ENCODE measurements around the gene DFFA. TPM values are rescaled to one million over a fixed set of nuclear protein-coding genes. Genes with fewer than 3 reads are reported as not detected.

Gene DFFA, protein sequence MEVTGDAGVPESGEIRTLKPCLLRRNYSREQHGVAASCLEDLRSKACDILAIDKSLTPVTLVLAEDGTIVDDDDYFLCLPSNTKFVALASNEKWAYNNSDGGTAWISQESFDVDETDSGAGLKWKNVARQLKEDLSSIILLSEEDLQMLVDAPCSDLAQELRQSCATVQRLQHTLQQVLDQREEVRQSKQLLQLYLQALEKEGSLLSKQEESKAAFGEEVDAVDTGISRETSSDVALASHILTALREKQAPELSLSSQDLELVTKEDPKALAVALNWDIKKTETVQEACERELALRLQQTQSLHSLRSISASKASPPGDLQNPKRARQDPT
- total RNA-seq (10 to 100 TPM; 37.6 to 38.5 TPM), polyA plus RNA-seq (ENCODE audit: insufficient read length in 6 of 6) (10 to 100 TPM; 41.0 to 45.6 (median 42.9) TPM)
- long read RNA-seq, donor 1, full-length matches to known transcripts, result 35 of 35 reads
- long read RNA-seq, donor 1, partial matches to known transcripts, result 0 of 35 reads
- long read RNA-seq, donor 1, other reads (novel, unspliced or antisense), result 0 of 35 reads
- long read RNA-seq, donor 2, full-length matches to known transcripts, result 18 of 18 reads
- long read RNA-seq, donor 2, partial matches to known transcripts, result 0 of 18 reads
- long read RNA-seq, donor 2, other reads (novel, unspliced or antisense), result 0 of 18 reads
- long read RNA-seq, donor 3, full-length matches to known transcripts, result 15 of 15 reads
- long read RNA-seq, donor 3, partial matches to known transcripts, result 0 of 15 reads
- long read RNA-seq, donor 3, other reads (novel, unspliced or antisense), result 0 of 15 reads
- long read RNA-seq, donor 4, full-length matches to known transcripts, result 49 of 59 reads
- long read RNA-seq, donor 4, partial matches to known transcripts, result 2 of 59 reads
- long read RNA-seq, donor 4, other reads (novel, unspliced or antisense), result 8 of 59 reads
- long read RNA-seq, donor 5, full-length matches to known transcripts, result 22 of 22 reads
- long read RNA-seq, donor 5, partial matches to known transcripts, result 0 of 22 reads
- long read RNA-seq, donor 5, other reads (novel, unspliced or antisense), result 0 of 22 reads
- long read RNA-seq, donor 6, full-length matches to known transcripts, result 26 of 26 reads
- long read RNA-seq, donor 6, partial matches to known transcripts, result 0 of 26 reads
- long read RNA-seq, donor 6, other reads (novel, unspliced or antisense), result 0 of 26 reads
- long read RNA-seq, donor 7, full-length matches to known transcripts, result 7 of 7 reads
- long read RNA-seq, donor 7, partial matches to known transcripts, result 0 of 7 reads
- long read RNA-seq, donor 7, other reads (novel, unspliced or antisense), result 0 of 7 reads
- long read RNA-seq, donor 8, full-length matches to known transcripts, result 29 of 29 reads
- long read RNA-seq, donor 8, partial matches to known transcripts, result 0 of 29 reads
- long read RNA-seq, donor 8, other reads (novel, unspliced or antisense), result 0 of 29 reads
- long read RNA-seq, donor 9, result 0 reads
- long read RNA-seq, donor 10, full-length matches to known transcripts, result 72 of 77 reads
- long read RNA-seq, donor 10, partial matches to known transcripts, result 5 of 77 reads
- long read RNA-seq, donor 10, other reads (novel, unspliced or antisense), result 0 of 77 reads
- long read RNA-seq, donor 11, full-length matches to known transcripts, result 16 of 16 reads
- long read RNA-seq, donor 11, partial matches to known transcripts, result 0 of 16 reads
- long read RNA-seq, donor 11, other reads (novel, unspliced or antisense), result 0 of 16 reads
- long read RNA-seq, donor 12, full-length matches to known transcripts, result 18 of 18 reads
- long read RNA-seq, donor 12, partial matches to known transcripts, result 0 of 18 reads
- long read RNA-seq, donor 12, other reads (novel, unspliced or antisense), result 0 of 18 reads

DNA sequence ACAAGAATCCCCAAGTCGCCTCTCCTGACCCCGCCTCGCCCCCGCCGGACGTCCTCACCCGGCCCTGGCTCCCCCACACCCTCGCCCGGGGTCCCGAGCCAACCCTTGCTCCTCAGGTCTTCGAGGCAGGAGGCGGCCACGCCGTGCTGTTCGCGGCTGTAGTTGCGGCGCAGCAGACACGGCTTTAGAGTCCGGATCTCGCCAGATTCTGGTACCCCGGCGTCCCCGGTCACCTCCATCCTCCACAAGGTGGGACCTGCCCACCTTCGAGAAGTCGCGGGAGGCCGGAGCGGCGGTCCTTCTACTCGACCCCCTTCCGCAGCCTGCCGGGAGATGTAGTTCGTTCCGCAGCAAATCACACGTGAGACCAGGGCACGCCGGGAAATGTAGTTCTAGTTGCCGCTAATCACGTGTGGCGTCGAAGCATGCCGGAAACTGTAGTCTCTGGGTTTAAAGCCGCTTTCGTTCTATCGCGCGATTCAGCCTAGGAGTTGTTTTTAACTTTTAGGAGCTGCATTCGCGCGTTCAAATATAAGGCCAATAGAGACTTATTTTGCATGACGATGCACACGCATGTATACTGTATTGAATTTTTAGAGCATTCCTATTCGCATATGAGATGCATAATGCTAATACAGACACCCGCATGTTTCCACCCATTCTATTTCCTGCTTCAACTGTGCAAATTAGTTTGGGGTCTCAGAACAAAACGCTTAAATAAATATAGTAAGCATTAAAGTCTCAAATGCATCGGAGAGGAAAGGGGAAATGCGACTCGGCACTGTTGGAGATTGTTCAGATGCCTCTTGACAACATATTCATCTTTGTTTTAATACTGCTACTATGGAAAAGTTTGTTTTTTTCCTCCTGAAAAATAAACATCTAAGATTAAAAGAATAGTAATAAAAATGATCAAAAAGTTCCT lies at the start of gene DFFA:
Gene DFFA (minus strand): TSS at position 310 of the 925 bp plus-strand sequence. CDS start 71 bp downstream, at position 239.
- ATAC-seq (peak; percentile 92), DNase-seq (peak; percentile 94 to 96 (median 95))
- Histone ChIP-seq H3K27ac (peak within 1 kb of the TSS; percentile 60 to 63), H3K9me3 (no peaks in the 10 kb centered on the region), H3K4me1 (peaks cover 0 to 45% of the 10 kb centered on the region in 2 donors), H3K4me3 (peak within 1 kb of the TSS; percentile 91 to 92), H3K27me3 (no peaks in the 10 kb centered on the region), H3K36me3 (peaks cover 0 to 19% of the 10 kb centered on the region in 2 donors)
- TF ChIP-seq, protein P1, sequence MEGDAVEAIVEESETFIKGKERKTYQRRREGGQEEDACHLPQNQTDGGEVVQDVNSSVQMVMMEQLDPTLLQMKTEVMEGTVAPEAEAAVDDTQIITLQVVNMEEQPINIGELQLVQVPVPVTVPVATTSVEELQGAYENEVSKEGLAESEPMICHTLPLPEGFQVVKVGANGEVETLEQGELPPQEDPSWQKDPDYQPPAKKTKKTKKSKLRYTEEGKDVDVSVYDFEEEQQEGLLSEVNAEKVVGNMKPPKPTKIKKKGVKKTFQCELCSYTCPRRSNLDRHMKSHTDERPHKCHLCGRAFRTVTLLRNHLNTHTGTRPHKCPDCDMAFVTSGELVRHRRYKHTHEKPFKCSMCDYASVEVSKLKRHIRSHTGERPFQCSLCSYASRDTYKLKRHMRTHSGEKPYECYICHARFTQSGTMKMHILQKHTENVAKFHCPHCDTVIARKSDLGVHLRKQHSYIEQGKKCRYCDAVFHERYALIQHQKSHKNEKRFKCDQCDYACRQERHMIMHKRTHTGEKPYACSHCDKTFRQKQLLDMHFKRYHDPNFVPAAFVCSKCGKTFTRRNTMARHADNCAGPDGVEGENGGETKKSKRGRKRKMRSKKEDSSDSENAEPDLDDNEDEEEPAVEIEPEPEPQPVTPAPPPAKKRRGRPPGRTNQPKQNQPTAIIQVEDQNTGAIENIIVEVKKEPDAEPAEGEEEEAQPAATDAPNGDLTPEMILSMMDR (IDR thresholded peaks at IDR 0.05), result no peak
- intact Hi-C loops (cut with DNase I), result no loop called here

DNA sequence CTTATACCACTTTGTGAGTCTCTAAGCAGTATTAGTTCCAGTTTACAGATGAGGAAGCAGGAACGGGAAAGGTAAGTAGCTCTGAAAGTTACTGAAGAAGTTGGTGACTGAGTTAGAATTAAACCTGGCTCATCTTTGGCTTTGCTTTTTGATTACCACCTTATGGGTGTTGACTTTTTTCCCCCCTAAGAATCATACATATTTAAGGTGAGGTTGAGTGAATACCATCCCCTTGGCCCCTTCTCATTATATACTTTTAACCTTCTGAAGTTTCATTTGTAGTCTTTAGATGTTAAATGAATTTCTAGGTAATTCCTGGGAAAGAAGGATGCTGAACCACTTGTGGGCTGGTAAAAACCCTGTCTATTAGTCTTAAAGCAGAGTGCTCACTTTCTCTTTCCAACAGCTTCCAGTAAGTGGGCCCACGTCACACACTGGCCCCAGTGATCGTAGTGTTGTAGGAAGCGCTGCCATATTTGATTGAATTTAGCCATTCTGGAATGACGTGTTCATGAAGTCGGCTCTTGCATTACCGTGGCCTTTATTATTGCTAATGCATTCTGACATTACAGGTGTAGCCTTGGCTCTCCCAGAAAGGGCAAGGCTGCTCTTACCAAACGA lies 49.3 kb upstream of the DFFA start:
- ATAC-seq (no peak), DNase-seq (no peak)
- Histone ChIP-seq H3K27ac (no peak overlapping the region), H3K4me3 (no peak overlapping the region), H3K36me3 (no peaks in the 10 kb centered on the region), H3K27me3 (no peaks in the 10 kb centered on the region), H3K4me1 (peaks cover 2 to 41% of the 10 kb centered on the region in 2 donors), H3K9me3 (no peaks in the 10 kb centered on the region)
- TF ChIP-seq, protein P1 (IDR thresholded peaks at IDR 0.05), result no peak
- intact Hi-C loops (cut with DNase I), result no loop called here

DNA sequence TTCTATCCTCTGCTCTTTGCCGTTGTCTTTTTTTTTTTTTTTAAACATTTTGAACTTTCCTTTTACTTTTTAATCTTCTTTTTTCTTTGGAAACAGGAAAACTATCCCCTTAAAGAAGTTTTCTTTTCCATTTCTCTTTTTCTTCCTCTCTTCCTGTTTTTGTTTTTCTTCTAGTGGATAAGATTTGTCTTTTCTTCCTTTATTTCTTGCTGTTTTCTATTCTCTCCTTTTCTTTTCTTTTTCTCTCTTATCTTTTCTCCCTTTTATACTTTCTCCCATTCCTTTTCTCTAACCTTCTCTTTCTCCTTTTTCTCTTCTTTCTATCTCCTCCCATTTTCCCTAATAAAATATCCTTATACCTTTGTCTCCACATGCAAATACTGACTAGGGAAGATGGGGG lies 48.6 kb upstream of the DFFA start:
- Histone ChIP-seq H3K4me1 (peaks cover 9 to 48% of the 10 kb centered on the region in 2 donors), H3K36me3 (no peaks in the 10 kb centered on the region), H3K27me3 (no peaks in the 10 kb centered on the region), H3K4me3 (no peak overlapping the region), H3K9me3 (no peaks in the 10 kb centered on the region), H3K27ac (no peak overlapping the region)
- DNase-seq, result no peak
- no peak for ATAC-seq
- TF ChIP-seq, protein P1 (IDR thresholded peaks at IDR 0.05), result no peak
- intact Hi-C loops (cut with DNase I), result no loop called here
